SU-DHL-6 (cell line): ENCODE data around the gene RRM2.

Source experiments
- EZH2phosphoT487 ChIP-seq: fragments of 200-600 bp; sonication (generic), shearing (Covaris generic); conservative IDR thresholded peaks from 2 replicates; pipeline ENCODE4 v1.6.1; 2018; ENCODE audit warnings: mild to moderate bottlenecking, antibody characterized with exemption, low read length, moderate library complexity, mixed read lengths
- TF ChIP-seq, protein P1 (sequence below): fragments of 200-600 bp; sonication (generic); IDR thresholded peaks from one replicate; pipeline ENCODE4 v1.5.1; 2017; ENCODE audit warnings: antibody characterized with exemption, mild to moderate bottlenecking, low read length, moderate library complexity; ENCODE audit not compliant: insufficient read depth, poor library complexity, severe bottlenecking

DNA sequence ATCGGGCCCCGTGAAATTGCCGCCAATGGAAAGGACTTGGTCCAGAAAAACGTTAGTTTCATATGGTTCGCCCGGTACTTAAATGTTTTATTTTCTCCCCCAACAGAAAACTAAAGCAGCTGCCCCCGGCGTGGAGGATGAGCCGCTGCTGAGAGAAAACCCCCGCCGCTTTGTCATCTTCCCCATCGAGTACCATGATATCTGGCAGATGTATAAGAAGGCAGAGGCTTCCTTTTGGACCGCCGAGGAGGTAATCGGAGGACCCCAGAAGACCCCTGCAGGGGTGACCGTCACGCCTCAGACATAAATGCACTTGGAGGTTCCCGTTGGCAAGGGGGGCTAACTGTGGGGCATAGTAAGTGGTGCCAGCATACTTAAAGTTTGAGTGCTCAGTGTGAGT is 742 bp downstream of the RRM2 start:
- TF ChIP-seq, protein P1, sequence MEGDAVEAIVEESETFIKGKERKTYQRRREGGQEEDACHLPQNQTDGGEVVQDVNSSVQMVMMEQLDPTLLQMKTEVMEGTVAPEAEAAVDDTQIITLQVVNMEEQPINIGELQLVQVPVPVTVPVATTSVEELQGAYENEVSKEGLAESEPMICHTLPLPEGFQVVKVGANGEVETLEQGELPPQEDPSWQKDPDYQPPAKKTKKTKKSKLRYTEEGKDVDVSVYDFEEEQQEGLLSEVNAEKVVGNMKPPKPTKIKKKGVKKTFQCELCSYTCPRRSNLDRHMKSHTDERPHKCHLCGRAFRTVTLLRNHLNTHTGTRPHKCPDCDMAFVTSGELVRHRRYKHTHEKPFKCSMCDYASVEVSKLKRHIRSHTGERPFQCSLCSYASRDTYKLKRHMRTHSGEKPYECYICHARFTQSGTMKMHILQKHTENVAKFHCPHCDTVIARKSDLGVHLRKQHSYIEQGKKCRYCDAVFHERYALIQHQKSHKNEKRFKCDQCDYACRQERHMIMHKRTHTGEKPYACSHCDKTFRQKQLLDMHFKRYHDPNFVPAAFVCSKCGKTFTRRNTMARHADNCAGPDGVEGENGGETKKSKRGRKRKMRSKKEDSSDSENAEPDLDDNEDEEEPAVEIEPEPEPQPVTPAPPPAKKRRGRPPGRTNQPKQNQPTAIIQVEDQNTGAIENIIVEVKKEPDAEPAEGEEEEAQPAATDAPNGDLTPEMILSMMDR = no peak
- TF ChIP-seq EZH2phosphoT487 = no peak
